Activated T-helper 2 cell treated with anti-CD3 and anti-CD28 coated beads, Interferon-gamma antibody, Interleukin-2, Interleukin-4, amounts not matched to agents 10 μg/mL and 5 μg/mL and 100 μg/mL, durations not matched to agents 14 hours and 24 hours and 36 hours (primary cell): ENCODE data around the gene GPSM1. TPM values are rescaled to one million over a fixed set of nuclear protein-coding genes. Genes with fewer than 3 reads are reported as not detected.
"Not testable (repeated sequence)": the region's sequence is repeated elsewhere in the genome, so short reads cannot be mapped to it uniquely, and the experiment has no call there.

Experiments
- DNase-seq: peaks from one replicate; pipeline ENCODE4 v3.0.0; 2021; ENCODE audit warnings: low spot score
- H3K27ac Mint-ChIP-seq: one replicate; pipeline ENCODE4 v1.8.0; 2021; ENCODE audit warnings: mixed read lengths
- H3K27me3 Mint-ChIP-seq: one replicate; pipeline ENCODE4 v1.8.0; 2021; ENCODE audit warnings: low read depth, mixed read lengths
- H3K36me3 Mint-ChIP-seq: one replicate; pipeline ENCODE4 v1.8.0; 2021; ENCODE audit warnings: low read depth, mixed read lengths
- H3K4me1 Mint-ChIP-seq: one replicate; pipeline ENCODE4 v1.8.0; 2021; ENCODE audit warnings: low read depth, mixed read lengths
- H3K4me3 Mint-ChIP-seq: one replicate; pipeline ENCODE4 v1.8.0; 2021; ENCODE audit warnings: low read depth, mild to moderate bottlenecking, moderate library complexity, mixed read lengths
- H3K9me3 Mint-ChIP-seq: one replicate; pipeline ENCODE4 v1.8.0; 2021; ENCODE audit warnings: mixed read lengths
- intact Hi-C: fragments of 100-400 bp; cut with micrococcal nuclease; formaldehyde crosslinking; loops from one replicate; pipeline ENCODE4 v1.15.1; 2023
- total RNA-seq: library from RNA; stranded (reverse); gene quantifications from 2 replicates; pipeline ENCODE4 v1.2.3, GENCODE V29; 2022

The GPSM1 gene
- total RNA-seq, 1 donor from 2014 or later: 25.8 TPM

GRCh38 chr9:136311051-136312008 lies 16.0 kb upstream of the GPSM1 start:
- intact Hi-C loops: no loop called here
- Mint-ChIP-seq H3K9me3 (peaks cover 19% of the 10 kb centered on the region), H3K27ac (no peak overlapping the region), H3K27me3 (no peaks in the 10 kb centered on the region), H3K4me1 (no peaks in the 10 kb centered on the region), H3K36me3 (peaks cover 2% of the 10 kb centered on the region), H3K4me3 (no peak overlapping the region)
- DNase-seq: no peak

DNA sequence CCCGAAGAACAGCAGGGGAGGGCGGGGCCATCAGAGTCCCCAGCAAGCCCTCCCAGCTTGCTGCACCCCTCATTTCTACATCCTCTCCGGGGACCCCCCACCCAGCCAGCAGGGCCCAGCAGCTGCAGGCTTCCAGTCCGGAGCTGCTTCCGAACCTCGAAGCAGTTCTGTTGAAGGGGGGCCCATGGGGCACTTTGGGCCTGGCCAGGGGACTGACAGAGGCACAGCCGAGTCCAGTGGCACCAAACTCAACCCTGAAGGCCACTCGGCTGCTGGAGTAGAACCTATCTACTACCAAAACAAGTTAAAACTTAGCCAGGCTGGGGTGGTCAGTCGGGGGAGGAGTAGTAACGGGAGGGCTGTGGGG lies 15.3 kb upstream of the GPSM1 start:
- no peaks in the 10 kb centered on the region for H3K27me3 Mint-ChIP-seq
- H3K9me3 Mint-ChIP-seq: peaks cover 23% of the 10 kb centered on the region
- peaks cover 4% of the 10 kb centered on the region for H3K36me3 Mint-ChIP-seq
- no peak overlapping the region for H3K4me3 Mint-ChIP-seq
- intact Hi-C loops: no loop called here
- no peak for DNase-seq
- H3K27ac Mint-ChIP-seq: no peak overlapping the region
- H3K4me1 Mint-ChIP-seq: no peaks in the 10 kb centered on the region

GRCh38 chr9:136312436-136312835 lies 14.9 kb upstream of the GPSM1 start:
- intact Hi-C loops: no loop called here
- peaks cover 23% of the 10 kb centered on the region for H3K9me3 Mint-ChIP-seq
- H3K4me1 Mint-ChIP-seq: no peaks in the 10 kb centered on the region
- no peak for DNase-seq
- H3K27me3 Mint-ChIP-seq: no peaks in the 10 kb centered on the region
- H3K36me3 Mint-ChIP-seq: peaks cover 4% of the 10 kb centered on the region
- no peak overlapping the region for H3K4me3 Mint-ChIP-seq
- no peak overlapping the region for H3K27ac Mint-ChIP-seq

DNA sequence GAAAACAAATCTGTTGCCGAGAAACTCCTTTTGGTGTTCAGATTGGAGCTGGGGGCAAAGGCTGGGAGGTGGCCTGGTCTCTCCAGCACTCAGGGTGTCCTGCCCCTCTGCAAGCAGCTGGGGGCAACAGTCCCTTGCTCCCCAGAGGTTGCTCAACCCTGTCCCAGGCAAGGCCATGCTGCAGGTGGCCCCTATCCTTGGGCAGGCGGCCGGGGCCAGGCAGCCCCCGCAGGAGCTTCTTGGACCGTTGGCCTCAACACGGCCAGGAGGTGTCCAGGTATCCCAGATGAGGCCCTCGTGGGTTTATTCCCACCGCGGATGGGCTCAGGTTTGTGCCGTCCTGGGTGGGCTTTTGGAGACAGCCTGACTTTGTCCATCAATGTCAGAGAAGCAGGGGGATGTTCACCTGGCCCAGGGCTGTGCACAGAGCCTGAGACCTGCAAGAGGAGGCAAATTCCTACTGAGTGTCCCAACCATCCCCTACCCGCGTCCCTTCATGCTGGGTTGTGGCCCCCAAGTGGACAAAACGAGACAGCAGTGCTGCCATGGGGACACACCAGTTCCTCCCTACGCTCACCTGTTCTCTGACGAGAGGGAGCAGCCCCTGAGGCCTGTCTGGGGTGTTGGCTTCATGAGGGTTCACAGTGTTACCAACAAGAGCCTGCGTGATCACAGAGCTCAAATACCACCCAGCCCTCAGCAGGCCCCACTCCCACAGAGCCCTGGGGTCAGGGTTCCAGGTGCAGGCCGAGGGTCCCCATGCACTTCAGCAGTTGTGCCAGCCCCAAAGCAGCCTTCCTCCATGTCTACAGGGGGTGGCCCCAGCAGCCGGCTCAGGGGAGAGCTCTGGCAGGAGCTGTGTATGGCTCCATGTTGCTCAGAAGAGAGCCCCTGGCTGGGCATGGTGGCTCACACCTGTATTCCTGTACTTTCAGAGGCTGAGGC lies 14.0 kb upstream of the GPSM1 start:
- H3K36me3 Mint-ChIP-seq: peaks cover 4% of the 10 kb centered on the region
- DNase-seq: no peak
- H3K27ac Mint-ChIP-seq: no peak overlapping the region
- H3K4me1 Mint-ChIP-seq: no peaks in the 10 kb centered on the region
- peaks cover 23% of the 10 kb centered on the region for H3K9me3 Mint-ChIP-seq
- intact Hi-C loops: no loop called here
- no peaks in the 10 kb centered on the region for H3K27me3 Mint-ChIP-seq
- H3K4me3 Mint-ChIP-seq: no peak overlapping the region

- Mint-ChIP-seq H3K36me3 (peaks cover 4% of the 10 kb centered on the region), H3K4me1 (no peaks in the 10 kb centered on the region), H3K27ac (no peak overlapping the region), H3K27me3 (no peaks in the 10 kb centered on the region), H3K4me3 (no peak overlapping the region), H3K9me3 (peaks cover 23% of the 10 kb centered on the region)
- intact Hi-C loops: no loop called here
- DNase-seq: no peak
Measured at GRCh38 chr9:136314056-136314416, 13.3 kb upstream of the GPSM1 start.

GRCh38 chr9:136314944-136315343 lies 12.4 kb upstream of the GPSM1 start:
- Mint-ChIP-seq H3K27me3 (no peaks in the 10 kb centered on the region), H3K9me3 (peaks cover 23% of the 10 kb centered on the region), H3K4me1 (no peaks in the 10 kb centered on the region), H3K36me3 (peaks cover 4% of the 10 kb centered on the region), H3K4me3 (no peak overlapping the region), H3K27ac (no peak overlapping the region)
- intact Hi-C loops: no loop called here
- DNase-seq: no peak

GRCh38 chr9:136316271-136316751 lies 11.0 kb upstream of the GPSM1 start:
- no peak for DNase-seq
- H3K27ac Mint-ChIP-seq: no peak overlapping the region

GRCh38 chr9:136316896-136317676 lies 10.3 kb upstream of the GPSM1 start:
- DNase-seq: no peak
- H3K27ac Mint-ChIP-seq: no peak overlapping the region
- H3K27me3 Mint-ChIP-seq: no peaks in the 10 kb centered on the region
- no peaks in the 10 kb centered on the region for H3K4me1 Mint-ChIP-seq
- H3K36me3 Mint-ChIP-seq: peaks cover 4% of the 10 kb centered on the region
- intact Hi-C loops: no loop called here
- no peak overlapping the region for H3K4me3 Mint-ChIP-seq
- peaks cover 23% of the 10 kb centered on the region for H3K9me3 Mint-ChIP-seq

More at GRCh38 chr9:136316271-136316751, 11.0 kb upstream of the GPSM1 start:
- H3K4me1 Mint-ChIP-seq: no peaks in the 10 kb centered on the region
- intact Hi-C loops: no loop called here
- no peak overlapping the region for H3K4me3 Mint-ChIP-seq
- H3K27me3 Mint-ChIP-seq: no peaks in the 10 kb centered on the region
- peaks cover 23% of the 10 kb centered on the region for H3K9me3 Mint-ChIP-seq
- H3K36me3 Mint-ChIP-seq: peaks cover 4% of the 10 kb centered on the region

DNA sequence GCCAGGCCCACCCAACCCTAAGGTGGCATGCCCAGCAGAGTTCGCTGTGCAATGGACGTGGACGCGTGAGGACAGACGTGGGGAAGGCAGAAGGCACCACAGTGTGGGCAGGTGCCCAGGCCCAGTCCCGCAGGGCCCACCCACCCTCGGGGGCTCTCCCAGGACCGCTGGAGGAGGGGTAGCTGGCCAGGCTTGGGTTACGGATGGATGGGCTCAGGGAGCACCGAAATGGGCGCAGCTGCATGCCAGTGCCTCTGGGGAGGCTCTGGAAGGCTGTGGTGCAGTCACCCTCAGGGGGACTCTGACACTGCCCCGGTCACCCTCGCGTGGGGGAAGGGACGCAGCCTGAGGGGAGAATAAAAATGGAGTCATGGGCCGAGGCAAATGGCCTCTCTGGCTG lies 9.6 kb upstream of the GPSM1 start:
- intact Hi-C loops: no loop called here
- Mint-ChIP-seq H3K4me1 (no peaks in the 10 kb centered on the region), H3K27me3 (no peaks in the 10 kb centered on the region)

DNA sequence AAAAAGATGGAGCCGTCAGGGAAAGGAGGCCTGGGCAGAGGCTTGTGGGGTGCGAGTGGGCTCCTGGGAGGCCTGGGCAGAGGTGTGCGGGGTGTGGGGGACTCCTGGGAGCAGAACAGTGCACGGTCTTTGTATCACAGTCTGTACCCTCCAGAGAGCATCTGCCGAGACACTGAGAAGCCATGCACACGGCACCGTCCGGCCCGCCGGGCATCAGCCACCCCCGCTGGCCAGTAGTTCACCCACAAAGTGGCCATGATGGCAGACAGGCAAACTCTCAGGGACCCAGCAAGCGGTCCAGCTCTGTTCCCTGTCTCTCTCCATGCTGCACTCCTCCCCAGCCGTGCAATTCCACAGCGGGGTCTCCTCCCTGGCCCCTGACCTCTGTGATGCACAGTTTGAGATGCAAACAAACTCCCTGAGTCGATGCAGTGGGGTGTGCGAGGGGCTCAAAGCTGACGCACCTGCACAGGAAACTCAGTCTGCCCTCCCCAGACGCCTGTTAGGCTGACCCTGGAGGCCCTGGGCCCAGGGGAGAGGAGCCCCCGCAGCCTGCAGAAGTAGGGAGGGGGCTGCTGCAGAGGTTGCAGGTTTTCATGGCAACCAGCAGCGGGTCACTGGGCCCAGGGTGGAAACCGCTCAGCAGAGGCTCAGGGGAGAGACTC lies 9.1 kb upstream of the GPSM1 start:
- intact Hi-C loops: no loop called here

More for the DNA sequence above, 9.6 kb upstream of the GPSM1 start:
- H3K9me3 Mint-ChIP-seq: peaks cover 23% of the 10 kb centered on the region
- H3K36me3 Mint-ChIP-seq: peaks cover 4% of the 10 kb centered on the region
- H3K4me3 Mint-ChIP-seq: no peak overlapping the region
- DNase-seq: no peak
- H3K27ac Mint-ChIP-seq: no peak overlapping the region

GRCh38 chr9:136318776-136319241 lies 8.5 kb upstream of the GPSM1 start:
- intact Hi-C loops: no loop called here
- H3K27ac Mint-ChIP-seq: no peak overlapping the region
- no peak for DNase-seq
- H3K9me3 Mint-ChIP-seq: peaks cover 23% of the 10 kb centered on the region
- peaks cover 4% of the 10 kb centered on the region for H3K36me3 Mint-ChIP-seq
- no peaks in the 10 kb centered on the region for H3K27me3 Mint-ChIP-seq
- H3K4me3 Mint-ChIP-seq: no peak overlapping the region
- no peaks in the 10 kb centered on the region for H3K4me1 Mint-ChIP-seq

More for the DNA sequence above, 9.1 kb upstream of the GPSM1 start:
- DNase-seq: no peak
- Mint-ChIP-seq H3K27ac (no peak overlapping the region), H3K4me1 (no peaks in the 10 kb centered on the region), H3K27me3 (no peaks in the 10 kb centered on the region), H3K4me3 (no peak overlapping the region), H3K9me3 (peaks cover 23% of the 10 kb centered on the region), H3K36me3 (peaks cover 4% of the 10 kb centered on the region)

- H3K36me3 Mint-ChIP-seq, intact Hi-C loops, H3K4me1 Mint-ChIP-seq, H3K27ac Mint-ChIP-seq, H3K4me3 Mint-ChIP-seq, DNase-seq, H3K27me3 Mint-ChIP-seq: not testable (repeated sequence)
- H3K9me3 Mint-ChIP-seq: peaks cover 23% of the 10 kb centered on the region
Measured at GRCh38 chr9:136319244-136319643, 8.1 kb upstream of the GPSM1 start.
